SKM-1 (cell line): Measurements from ENCODE around the gene BCAS3.

ENCODE experiments used
- DNase-seq: peaks from one replicate; lab custom pipeline; 2025; ENCODE audit not compliant: unreplicated experiment; lab: John Stamatoyannopoulos, UW

Gene BCAS3

DNA sequence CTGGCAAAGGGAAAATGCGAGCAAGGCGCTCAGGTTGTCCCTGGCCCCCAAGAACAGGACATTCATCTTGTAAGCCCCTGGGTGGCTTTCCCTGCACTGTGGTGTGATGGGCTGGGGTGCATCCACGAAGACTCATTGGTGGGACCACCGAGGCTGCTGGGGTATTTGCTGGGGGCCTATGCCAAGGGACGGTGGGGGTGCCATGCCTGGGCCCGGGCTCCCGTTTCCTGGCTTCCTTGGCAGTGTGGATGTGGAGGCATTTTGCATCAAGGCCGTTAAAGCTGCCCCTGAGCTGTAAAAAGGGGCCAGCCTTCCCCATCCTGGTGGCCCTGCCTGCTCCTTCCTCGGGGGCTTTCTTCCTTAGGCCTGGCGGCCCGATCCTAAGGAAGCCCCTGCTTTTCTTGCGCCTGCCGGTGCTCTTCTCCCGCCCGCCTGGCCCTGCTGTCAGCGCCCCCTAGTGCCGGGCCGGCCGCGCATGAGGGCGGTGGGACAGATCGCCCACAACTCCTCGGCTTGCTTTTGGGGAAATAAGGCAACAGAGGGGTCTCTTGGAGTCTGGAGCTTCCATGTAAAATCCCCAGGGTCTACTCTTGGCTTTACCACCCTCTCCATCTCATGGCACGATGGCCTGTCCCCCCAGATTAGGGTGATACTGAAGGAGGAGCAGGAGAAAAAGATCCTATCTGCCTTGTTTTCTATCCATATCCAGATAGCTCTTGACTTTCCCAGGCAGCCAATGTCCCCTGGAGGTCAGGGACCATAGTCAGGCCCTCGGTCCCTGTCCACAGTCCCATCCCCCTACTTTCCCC, 712.2 kb downstream of the BCAS3 start:
- no peak for DNase-seq

GRCh38 chr17:61390479-61390791, 712.8 kb downstream of the BCAS3 start:
- DNase-seq: no peak

GRCh38 chr17:61391595-61392291, 714.1 kb downstream of the BCAS3 start:
- no peak for DNase-seq

- no peak for DNase-seq
Observed at GRCh38 chr17:61392679-61393078, 715.0 kb downstream of the BCAS3 start.

- no peak for DNase-seq
Observed at GRCh38 chr17:61393550-61393903, 715.9 kb downstream of the BCAS3 start.

DNA sequence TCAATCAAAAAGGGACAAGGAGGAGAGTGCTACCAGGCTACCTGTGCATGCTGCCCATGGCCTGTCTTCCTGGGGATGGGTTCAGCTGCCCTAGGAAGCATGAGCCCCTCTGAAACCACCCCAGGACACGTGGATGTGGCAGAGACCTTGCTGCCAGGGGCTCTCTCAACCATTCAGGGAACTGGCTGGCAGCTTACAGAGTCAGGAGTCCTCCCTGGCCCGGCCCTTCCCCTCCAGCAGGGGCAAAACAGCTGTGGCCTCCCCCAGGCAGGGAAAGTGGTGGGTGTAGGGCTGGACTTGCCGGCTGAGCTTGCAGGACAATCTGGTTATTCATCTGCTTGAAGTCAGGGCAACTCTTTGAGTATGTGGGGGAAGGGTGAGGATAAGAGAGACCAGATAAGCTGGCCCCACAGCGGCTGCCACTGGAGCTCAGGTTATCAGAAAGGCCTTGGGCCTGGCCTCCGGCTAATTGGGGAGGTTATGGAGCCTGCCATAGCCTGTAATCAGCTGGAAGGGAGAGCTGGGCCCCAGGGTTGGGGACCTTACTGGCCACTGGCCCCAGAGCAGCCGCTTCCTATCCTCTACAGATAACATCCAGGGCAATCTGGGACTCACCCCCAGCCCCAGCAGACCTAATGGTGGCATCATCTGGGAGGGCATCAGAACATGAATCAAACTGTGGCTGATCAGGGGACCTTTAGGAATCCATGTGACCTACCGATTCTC, 716.4 kb downstream of the BCAS3 start:
- no peak for DNase-seq

DNA sequence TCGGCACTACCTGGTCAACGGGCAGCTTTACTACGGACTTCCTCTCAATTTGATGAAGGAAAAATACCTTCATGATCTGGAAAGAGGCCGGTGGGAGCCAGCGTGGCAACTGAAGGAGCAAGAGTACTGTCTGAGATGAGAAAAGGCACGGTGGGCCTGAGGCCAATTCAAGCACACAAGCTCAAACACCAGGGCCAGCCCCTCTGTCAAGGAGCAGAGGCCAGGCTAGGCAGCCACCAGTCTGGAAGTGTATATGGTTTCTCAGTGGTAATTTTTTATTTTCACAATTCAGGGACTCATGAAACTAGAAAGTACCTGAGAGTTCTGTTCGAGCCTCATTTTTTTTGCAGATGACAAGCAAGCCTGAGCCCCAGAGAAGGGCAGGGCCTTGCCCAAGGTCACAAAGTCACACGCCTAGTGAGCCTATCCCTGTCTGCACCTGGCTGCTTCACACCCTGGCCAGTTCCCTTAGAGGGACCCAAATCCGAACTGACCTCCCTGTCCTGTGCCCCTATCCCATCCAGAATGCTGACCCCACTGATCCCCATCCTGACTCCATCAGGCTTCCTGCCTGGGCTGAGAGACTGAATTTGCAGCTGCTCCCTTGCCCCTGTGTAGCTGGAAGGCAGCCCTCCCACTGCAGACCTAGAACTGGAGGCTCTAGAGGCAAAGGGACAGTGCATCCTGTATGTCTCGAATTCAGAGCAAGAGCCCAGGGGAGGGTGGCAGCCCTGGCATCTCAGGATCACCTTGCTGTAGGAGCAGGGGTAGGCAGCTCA, 717.2 kb downstream of the BCAS3 start:
- DNase-seq: no peak

- no peak for DNase-seq
Observed at GRCh38 chr17:61395409-61395982, 717.8 kb downstream of the BCAS3 start.

DNA sequence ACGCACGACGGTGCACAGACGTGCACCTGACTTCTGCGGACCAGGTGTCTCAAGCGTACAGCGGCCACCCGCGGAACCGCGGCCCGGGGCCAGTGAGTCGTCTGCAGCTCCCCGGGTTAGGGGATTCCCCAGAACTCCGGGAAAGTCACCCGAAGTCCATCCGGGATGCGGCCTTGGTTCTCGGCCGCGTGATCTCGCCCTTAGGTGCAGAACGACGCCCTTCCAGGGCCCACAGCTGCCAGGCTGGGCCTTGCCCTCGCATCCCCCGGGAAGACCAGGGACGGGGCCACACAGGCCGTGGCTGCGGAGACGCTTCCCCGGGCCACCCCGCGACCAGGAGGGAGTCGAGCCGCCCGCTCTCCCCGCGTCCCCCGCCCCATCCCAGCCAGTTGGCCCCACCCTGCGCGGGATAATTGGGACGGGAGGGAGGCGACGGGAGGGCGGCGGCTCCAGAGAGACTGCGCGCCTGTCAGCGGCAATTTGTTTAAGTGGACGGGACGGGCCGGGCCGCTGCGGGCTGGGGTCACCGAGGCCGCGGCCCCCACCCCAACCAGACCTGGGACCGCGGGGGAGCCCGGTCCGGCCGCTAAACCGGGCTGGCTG, 718.4 kb downstream of the BCAS3 start:
- no peak for DNase-seq

GRCh38 chr17:61396586-61397085, 719.0 kb downstream of the BCAS3 start:
- DNase-seq: no peak

DNA sequence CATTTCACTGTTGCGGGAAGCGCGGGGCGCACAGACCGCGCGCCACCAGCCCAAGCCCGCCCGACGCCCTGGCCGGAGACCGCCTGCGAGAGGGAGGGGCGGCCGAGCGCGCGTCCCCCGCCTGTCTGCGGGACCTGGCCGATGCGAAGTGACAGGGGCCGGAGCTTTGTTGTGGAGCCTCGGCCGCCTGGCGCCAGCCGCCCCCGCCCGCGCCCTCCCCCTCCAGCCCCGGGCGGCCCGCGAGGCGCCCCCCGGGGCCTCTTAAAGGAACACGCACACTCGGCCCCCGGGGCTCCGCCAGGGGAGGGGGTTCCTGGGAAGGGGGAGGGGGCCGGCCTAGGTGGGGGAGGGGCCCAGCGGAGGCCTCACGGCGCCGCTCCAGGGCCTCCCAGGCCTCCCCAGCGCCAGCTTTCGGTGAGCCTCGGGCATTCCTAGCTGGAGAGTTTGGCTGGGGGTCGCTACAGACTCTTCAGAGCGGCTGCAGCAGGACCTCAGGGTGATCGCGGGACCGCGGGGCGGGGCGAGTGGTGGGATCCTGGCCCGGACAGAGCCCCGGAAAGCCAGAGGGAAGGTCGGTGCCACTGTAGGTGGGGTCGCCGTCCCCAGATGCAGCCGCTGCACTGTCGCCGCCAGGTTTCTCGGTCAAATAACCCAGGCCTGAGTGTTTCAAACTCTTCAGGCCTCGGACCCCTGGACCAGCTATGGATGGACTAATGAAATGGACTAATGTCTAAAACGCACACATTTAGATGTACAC, 719.6 kb downstream of the BCAS3 start:
- no peak for DNase-seq

- DNase-seq: no peak
Observed at GRCh38 chr17:61398721-61399130, 721.1 kb downstream of the BCAS3 start.

- peak; percentile 34 for DNase-seq
Observed at GRCh38 chr17:61399131-61400065, 721.7 kb downstream of the BCAS3 start, which contains the start of gene TBX2. Gene TBX2, plus strand, starts transcription at chr17:61399843. Its CDS starts 334 bp downstream, at chr17:61400177.

DNA sequence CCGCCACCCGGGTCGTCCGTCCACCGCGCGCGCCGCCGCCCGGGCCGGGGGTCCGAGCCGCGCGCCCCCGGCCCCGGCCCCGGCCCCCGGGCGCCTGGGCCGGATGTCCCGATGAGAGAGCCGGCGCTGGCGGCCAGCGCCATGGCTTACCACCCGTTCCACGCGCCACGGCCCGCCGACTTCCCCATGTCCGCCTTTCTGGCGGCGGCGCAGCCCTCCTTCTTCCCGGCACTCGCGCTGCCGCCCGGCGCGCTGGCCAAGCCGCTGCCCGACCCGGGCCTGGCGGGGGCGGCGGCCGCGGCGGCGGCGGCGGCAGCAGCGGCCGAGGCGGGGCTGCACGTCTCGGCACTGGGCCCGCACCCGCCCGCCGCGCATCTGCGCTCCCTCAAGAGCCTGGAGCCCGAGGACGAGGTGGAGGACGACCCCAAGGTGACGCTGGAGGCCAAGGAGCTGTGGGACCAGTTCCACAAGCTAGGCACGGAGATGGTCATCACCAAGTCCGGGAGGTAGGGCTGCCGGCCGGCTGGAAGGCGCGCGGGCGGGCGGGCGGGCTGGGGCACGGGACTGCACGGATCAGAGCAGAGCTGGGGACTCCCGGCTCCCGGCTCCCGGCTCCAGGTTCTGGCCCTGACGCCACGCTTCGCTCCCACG, 722.5 kb downstream of the BCAS3 start:
- no peak for DNase-seq

DNA sequence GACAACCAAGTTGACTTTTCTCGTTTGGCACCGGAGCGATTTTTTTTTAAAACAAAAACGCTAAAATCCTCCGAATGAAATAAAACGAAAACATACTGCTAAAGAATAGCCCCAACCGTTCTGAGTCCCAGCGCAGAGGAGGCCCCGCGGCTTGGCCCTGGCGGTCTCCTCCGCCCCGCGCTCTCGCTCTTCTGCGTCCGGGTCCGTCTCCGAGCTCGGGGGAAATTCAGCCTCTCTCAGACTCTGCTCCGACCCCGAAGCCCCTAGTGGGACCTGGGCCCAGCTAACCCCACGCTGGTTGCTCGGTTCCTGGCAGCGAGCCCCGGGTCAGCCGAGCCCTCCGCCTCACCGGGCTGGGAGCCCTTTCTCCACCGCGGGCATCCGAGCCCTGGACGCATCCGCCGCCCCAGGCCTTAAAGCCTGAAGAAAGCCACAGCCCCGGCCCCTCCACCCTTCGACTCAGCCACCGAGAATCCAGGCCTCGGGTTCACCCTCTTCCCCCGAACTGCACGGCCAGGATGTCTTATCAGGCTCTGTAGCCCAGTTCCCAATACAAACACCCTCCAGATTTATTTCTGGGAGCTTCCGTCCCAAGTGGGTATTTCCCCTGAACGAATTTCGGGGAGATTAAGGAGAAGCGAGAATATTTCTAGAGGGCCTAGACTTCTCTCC, 723.2 kb downstream of the BCAS3 start:
- DNase-seq: no peak

- no peak for DNase-seq
Observed at GRCh38 chr17:61401389-61402072, 723.9 kb downstream of the BCAS3 start.

- DNase-seq: no peak
Observed at GRCh38 chr17:61402073-61402541, 724.5 kb downstream of the BCAS3 start.
